ENCODE measurements around the gene DNM3. TPM values are rescaled to one million over a fixed set of nuclear protein-coding genes. Genes with fewer than 3 reads are reported as not detected.

DNM3 gene
- polyA plus RNA-seq, 1 donor (not counting 4 experiments of a cell fraction or from before 2014, with no cell fraction given): 2.0 TPM

DNA sequence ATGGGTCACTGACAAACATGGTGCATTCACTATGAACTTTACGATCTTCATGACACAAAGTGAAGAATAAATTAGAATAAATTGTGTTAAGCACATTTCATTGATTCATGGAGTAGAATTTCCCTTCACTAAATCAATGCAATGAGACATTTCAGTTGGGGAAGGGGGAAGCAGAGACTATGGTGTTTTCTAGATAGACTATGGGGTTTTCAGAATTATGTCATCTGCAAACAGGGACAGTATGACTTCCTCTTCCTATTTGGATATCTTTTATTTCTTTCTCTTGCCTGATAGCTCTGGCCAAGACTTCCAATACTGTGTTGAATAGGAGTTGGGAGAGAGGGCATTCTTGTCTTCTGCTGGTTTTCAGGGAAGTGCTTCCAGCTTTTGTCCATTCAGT lies 499.2 kb downstream of the DNM3 start:
- DNase-seq (ENCODE audit: low read depth, low spot score): no peak
- no peaks in the 10 kb centered on the region for H3K9me3 ChIP-seq (ENCODE audit: control insufficient read depth, low read depth, low read length)
- no peak overlapping the region for H3K4me2 ChIP-seq (ENCODE audit: control insufficient read depth, extremely low read depth, insufficient read depth, low read depth, low read length)
- H3K4me1 ChIP-seq (ENCODE audit: control insufficient read depth, extremely low read depth, insufficient read depth, low read length): peaks cover 20% of the 10 kb centered on the region
- no peak overlapping the region for H2AFZ ChIP-seq (ENCODE audit: control insufficient read depth, low read length)
- dilution Hi-C loops (cut with MboI; ENCODE audit: extremely low pct_ligation_motif_present, low sequenced_read_pairs): no loop called here
- FAIRE-seq: no peak
- no peaks in the 10 kb centered on the region for H3K79me2 ChIP-seq (ENCODE audit: control insufficient read depth, insufficient read depth, low read length)
- H3K27ac ChIP-seq (ENCODE audit: control insufficient read depth, insufficient read depth, low read length): no peak overlapping the region
- H3K9me1 ChIP-seq (ENCODE audit: control insufficient read depth, extremely low read depth, insufficient read depth, low read length): no peaks in the 10 kb centered on the region
- H3K36me3 ChIP-seq (ENCODE audit: control insufficient read depth in 2 of 2, extremely low read depth in 1 of 2, insufficient read depth in 2 of 2, low read length in 2 of 2): no peaks in the 10 kb centered on the region
- H4K20me1 ChIP-seq (ENCODE audit: control insufficient read depth, extremely low read depth, insufficient read depth, low read length): no peaks in the 10 kb centered on the region
- H3K4me3 ChIP-seq (ENCODE audit: control insufficient read depth in 2 of 3, extremely low read depth in 1 of 3, insufficient read depth in 2 of 3, low read depth in 1 of 3, low read length in 3 of 3): no peak overlapping the region
- no peak overlapping the region for H3K9ac ChIP-seq (ENCODE audit: control insufficient read depth, extremely low read depth, insufficient read depth, low read length)
- TF ChIP-seq, protein P1, sequence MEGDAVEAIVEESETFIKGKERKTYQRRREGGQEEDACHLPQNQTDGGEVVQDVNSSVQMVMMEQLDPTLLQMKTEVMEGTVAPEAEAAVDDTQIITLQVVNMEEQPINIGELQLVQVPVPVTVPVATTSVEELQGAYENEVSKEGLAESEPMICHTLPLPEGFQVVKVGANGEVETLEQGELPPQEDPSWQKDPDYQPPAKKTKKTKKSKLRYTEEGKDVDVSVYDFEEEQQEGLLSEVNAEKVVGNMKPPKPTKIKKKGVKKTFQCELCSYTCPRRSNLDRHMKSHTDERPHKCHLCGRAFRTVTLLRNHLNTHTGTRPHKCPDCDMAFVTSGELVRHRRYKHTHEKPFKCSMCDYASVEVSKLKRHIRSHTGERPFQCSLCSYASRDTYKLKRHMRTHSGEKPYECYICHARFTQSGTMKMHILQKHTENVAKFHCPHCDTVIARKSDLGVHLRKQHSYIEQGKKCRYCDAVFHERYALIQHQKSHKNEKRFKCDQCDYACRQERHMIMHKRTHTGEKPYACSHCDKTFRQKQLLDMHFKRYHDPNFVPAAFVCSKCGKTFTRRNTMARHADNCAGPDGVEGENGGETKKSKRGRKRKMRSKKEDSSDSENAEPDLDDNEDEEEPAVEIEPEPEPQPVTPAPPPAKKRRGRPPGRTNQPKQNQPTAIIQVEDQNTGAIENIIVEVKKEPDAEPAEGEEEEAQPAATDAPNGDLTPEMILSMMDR (optimal IDR thresholded peaks at IDR 0.05 in 1 of 3, IDR thresholded peaks at IDR 0.05 in 1 of 3, conservative IDR thresholded peaks at IDR 0.05 in 1 of 3; ENCODE audit: extremely low read depth in 1 of 3, insufficient read depth in 2 of 3, low read length in 3 of 3): no peak
- no peak for TF ChIP-seq EZH2 (IDR thresholded peaks at IDR 0.05; ENCODE audit: low read length)
- H3K27me3 ChIP-seq (ENCODE audit: control insufficient read depth, extremely low read depth, insufficient read depth, low read length): no peaks in the 10 kb centered on the region

DNA sequence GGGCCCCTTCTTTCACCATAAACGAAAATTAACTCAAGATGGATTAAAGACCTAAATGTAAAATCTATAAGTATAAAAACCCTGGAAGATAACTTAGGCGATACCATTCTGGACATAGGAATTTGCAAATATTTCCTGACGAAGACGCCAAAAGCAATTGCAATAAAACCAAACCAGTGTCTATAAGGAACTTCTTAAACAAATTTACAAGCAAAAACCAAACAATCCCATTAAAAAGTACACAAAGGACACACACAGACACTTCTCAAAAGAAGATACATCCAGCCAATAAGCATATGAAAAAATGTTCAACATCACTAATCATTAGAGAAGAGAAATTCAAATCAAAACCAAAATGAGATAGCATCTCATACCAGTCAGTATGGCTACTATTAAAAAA lies 500.4 kb downstream of the DNM3 start:
- Histone ChIP-seq H2AFZ (ENCODE audit: control insufficient read depth, low read length) (no peak overlapping the region), H3K9ac (ENCODE audit: control insufficient read depth, extremely low read depth, insufficient read depth, low read length) (no peak overlapping the region), H3K4me1 (ENCODE audit: control insufficient read depth, extremely low read depth, insufficient read depth, low read length) (peaks cover 20% of the 10 kb centered on the region), H3K79me2 (ENCODE audit: control insufficient read depth, insufficient read depth, low read length) (no peaks in the 10 kb centered on the region), H3K36me3 (ENCODE audit: control insufficient read depth in 2 of 2, extremely low read depth in 1 of 2, insufficient read depth in 2 of 2, low read length in 2 of 2) (no peaks in the 10 kb centered on the region), H3K9me3 (ENCODE audit: control insufficient read depth, low read depth, low read length) (no peaks in the 10 kb centered on the region), H3K9me1 (ENCODE audit: control insufficient read depth, extremely low read depth, insufficient read depth, low read length) (no peaks in the 10 kb centered on the region), H3K27me3 (ENCODE audit: control insufficient read depth, extremely low read depth, insufficient read depth, low read length) (no peaks in the 10 kb centered on the region), H3K4me3 (ENCODE audit: control insufficient read depth in 2 of 3, extremely low read depth in 1 of 3, insufficient read depth in 2 of 3, low read depth in 1 of 3, low read length in 3 of 3) (no peak overlapping the region), H3K4me2 (ENCODE audit: control insufficient read depth, extremely low read depth, insufficient read depth, low read depth, low read length) (no peak overlapping the region), H4K20me1 (ENCODE audit: control insufficient read depth, extremely low read depth, insufficient read depth, low read length) (no peaks in the 10 kb centered on the region), H3K27ac (ENCODE audit: control insufficient read depth, insufficient read depth, low read length) (no peak overlapping the region)
- no peak for FAIRE-seq
- no peak for DNase-seq (ENCODE audit: low read depth, low spot score)
- TF ChIP-seq EZH2 (IDR thresholded peaks at IDR 0.05; ENCODE audit: low read length): no peak
- TF ChIP-seq, protein P1 (optimal IDR thresholded peaks at IDR 0.05 in 1 of 3, IDR thresholded peaks at IDR 0.05 in 1 of 3, conservative IDR thresholded peaks at IDR 0.05 in 1 of 3; ENCODE audit: extremely low read depth in 1 of 3, insufficient read depth in 2 of 3, low read length in 3 of 3): no peak
- dilution Hi-C loops (cut with MboI; ENCODE audit: extremely low pct_ligation_motif_present, low sequenced_read_pairs): no loop called here
